Measurements from ENCODE around the gene BPGM. TPM values are rescaled to one million over a fixed set of nuclear protein-coding genes. Genes with fewer than 3 reads are reported as not detected.

Gene BPGM
- polyA plus RNA-seq, 3 donors, result 3.9 to 20.6 (median 18.4) TPM

DNA sequence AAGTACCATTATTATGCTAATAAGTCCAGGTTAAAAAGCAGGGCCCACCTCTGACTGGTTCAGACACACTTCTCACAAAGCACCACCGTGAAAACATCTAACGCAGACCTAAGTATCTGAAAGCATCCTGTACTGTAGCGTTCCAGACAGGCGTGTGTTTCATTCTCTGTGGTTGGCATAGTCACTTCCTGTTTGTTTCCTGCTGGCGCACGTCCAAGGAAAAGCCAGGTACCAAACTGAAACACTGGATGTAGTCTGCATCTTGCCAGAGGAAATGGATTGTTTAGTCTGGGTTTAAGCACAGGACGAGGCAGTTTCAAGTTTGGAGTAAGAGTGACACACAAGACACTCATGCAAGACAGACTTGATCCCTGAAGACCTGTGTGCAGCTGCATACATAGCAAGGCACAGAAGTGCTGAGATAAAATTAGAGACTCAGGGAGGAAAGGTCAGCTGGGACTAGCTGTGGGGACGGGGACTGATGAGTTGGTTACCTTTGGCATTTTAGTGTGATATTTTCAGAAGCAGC is 23.3 kb downstream of the BPGM start:
- intact Hi-C loops (cut with micrococcal nuclease), result no loop called here
- Histone ChIP-seq H3K4me1 (ENCODE audit: control insufficient read depth in 1 of 2, insufficient read depth in 2 of 2, low read length in 2 of 2) (peaks cover 6 to 9% of the 10 kb centered on the region in 2 donors), H3K36me3 (replicated peaks in 1 of 2; ENCODE audit: control insufficient read depth in 1 of 2, insufficient read depth in 2 of 2, low read length in 2 of 2) (peaks cover 0 to 17% of the 10 kb centered on the region in 2 donors), H3K4me2 (replicated peaks; ENCODE audit: extremely low read depth, low read length, poor library complexity, severe bottlenecking) (no peak overlapping the region), H2AFZ (ENCODE audit: insufficient read depth, low read depth, low read length, poor library complexity, severe bottlenecking) (no peak overlapping the region), H3K9ac (ENCODE audit: insufficient read depth, low read length, poor library complexity, severe bottlenecking) (peak overlapping the region; percentile 15), H3K27me3 (ENCODE audit: control insufficient read depth in 2 of 2, insufficient read depth in 2 of 2, low read length in 2 of 2) (no peaks in the 10 kb centered on the region), H4K20me1 (ENCODE audit: insufficient read depth, low read length) (peaks cover 3% of the 10 kb centered on the region), H3K79me2 (ENCODE audit: insufficient read depth, low read length) (no peaks in the 10 kb centered on the region), H3K4me3 (replicated peaks in 1 of 3; ENCODE audit: low read depth in 2 of 3, low read length in 3 of 3) (no peak overlapping the region), H3K9me3 (replicated peaks in 1 of 2; ENCODE audit: control insufficient read depth in 1 of 2, insufficient read depth in 1 of 2, low read length in 2 of 2) (no peaks in the 10 kb centered on the region), H3K27ac (ENCODE audit: low read depth in 1 of 2, low read length in 2 of 2) (no peak overlapping the region)
- peak overlapping the region in 1 of 7 donors; percentile 10 for H3K27ac Mint-ChIP-seq
- peaks cover 0 to 2% (median 0%) of the 10 kb centered on the region in 3 donors for H3K27me3 Mint-ChIP-seq (ENCODE audit: low read depth in 3 of 3)
- H3K36me3 Mint-ChIP-seq, result peaks cover 19 to 20% of the 10 kb centered on the region in 2 donors
- DNase-seq, result peak; percentile 39 to 53 (median 51)
- no peak overlapping the region for H3K4me3 Mint-ChIP-seq
- peaks cover 0 to 5% (median 2%) of the 10 kb centered on the region in 7 donors for H3K9me3 Mint-ChIP-seq
- TF ChIP-seq, protein P1, sequence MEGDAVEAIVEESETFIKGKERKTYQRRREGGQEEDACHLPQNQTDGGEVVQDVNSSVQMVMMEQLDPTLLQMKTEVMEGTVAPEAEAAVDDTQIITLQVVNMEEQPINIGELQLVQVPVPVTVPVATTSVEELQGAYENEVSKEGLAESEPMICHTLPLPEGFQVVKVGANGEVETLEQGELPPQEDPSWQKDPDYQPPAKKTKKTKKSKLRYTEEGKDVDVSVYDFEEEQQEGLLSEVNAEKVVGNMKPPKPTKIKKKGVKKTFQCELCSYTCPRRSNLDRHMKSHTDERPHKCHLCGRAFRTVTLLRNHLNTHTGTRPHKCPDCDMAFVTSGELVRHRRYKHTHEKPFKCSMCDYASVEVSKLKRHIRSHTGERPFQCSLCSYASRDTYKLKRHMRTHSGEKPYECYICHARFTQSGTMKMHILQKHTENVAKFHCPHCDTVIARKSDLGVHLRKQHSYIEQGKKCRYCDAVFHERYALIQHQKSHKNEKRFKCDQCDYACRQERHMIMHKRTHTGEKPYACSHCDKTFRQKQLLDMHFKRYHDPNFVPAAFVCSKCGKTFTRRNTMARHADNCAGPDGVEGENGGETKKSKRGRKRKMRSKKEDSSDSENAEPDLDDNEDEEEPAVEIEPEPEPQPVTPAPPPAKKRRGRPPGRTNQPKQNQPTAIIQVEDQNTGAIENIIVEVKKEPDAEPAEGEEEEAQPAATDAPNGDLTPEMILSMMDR (IDR thresholded peaks at IDR 0.05), result no peak
- peaks cover 12% of the 10 kb centered on the region for H3K4me1 Mint-ChIP-seq
- WGBS (ENCODE audit: insufficient coverage), result 0% methylated on average over 5 of the region's 8 CpGs

DNA sequence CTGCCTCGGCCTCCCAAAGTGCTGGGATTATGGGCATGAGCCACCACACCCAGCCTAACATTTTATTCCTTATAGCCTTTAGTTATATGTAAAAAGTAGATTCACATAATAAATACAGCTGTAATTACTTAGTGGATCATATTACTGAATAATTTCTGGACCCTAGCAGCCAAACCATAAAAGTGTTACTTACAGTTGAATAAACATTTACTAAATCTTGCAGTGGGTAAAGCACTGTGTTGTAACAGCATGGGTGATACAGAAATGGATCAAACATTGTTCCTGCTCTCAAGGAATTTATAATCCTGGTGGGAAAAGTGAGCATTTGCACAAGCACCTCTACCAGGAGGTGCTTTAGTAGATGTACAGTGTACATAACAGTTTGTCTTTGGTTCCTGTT is 25.0 kb downstream of the BPGM start:
- Mint-ChIP-seq H3K4me1 (peaks cover 12% of the 10 kb centered on the region), H3K9me3 (peaks cover 0 to 5% (median 2%) of the 10 kb centered on the region in 7 donors), H3K4me3 (no peak overlapping the region), H3K27me3 (ENCODE audit: low read depth in 3 of 3) (peaks cover 0 to 2% (median 0%) of the 10 kb centered on the region in 3 donors), H3K36me3 (peaks cover 7 to 12% of the 10 kb centered on the region in 2 donors), H3K27ac (no peak overlapping the region)
- Histone ChIP-seq H3K4me1 (ENCODE audit: control insufficient read depth in 1 of 2, insufficient read depth in 2 of 2, low read length in 2 of 2) (peaks cover 6 to 9% of the 10 kb centered on the region in 2 donors), H3K9me3 (replicated peaks in 1 of 2; ENCODE audit: control insufficient read depth in 1 of 2, insufficient read depth in 1 of 2, low read length in 2 of 2) (no peaks in the 10 kb centered on the region), H3K27me3 (ENCODE audit: control insufficient read depth in 2 of 2, insufficient read depth in 2 of 2, low read length in 2 of 2) (no peaks in the 10 kb centered on the region), H3K9ac (ENCODE audit: insufficient read depth, low read length, poor library complexity, severe bottlenecking) (no peak overlapping the region), H2AFZ (ENCODE audit: insufficient read depth, low read depth, low read length, poor library complexity, severe bottlenecking) (no peak overlapping the region), H3K27ac (ENCODE audit: low read depth in 1 of 2, low read length in 2 of 2) (no peak overlapping the region), H3K79me2 (ENCODE audit: insufficient read depth, low read length) (no peaks in the 10 kb centered on the region), H3K4me3 (replicated peaks in 1 of 3; ENCODE audit: low read depth in 2 of 3, low read length in 3 of 3) (no peak overlapping the region), H3K36me3 (replicated peaks in 1 of 2; ENCODE audit: control insufficient read depth in 1 of 2, insufficient read depth in 2 of 2, low read length in 2 of 2) (peaks cover 0 to 10% of the 10 kb centered on the region in 2 donors), H3K4me2 (replicated peaks; ENCODE audit: extremely low read depth, low read length, poor library complexity, severe bottlenecking) (no peak overlapping the region), H4K20me1 (ENCODE audit: insufficient read depth, low read length) (peaks cover 3% of the 10 kb centered on the region)
- TF ChIP-seq, protein P1 (IDR thresholded peaks at IDR 0.05), result no peak
- WGBS (ENCODE audit: insufficient coverage), result no CpG with 5 or more reads among the region's 1 CpG
- no peak for DNase-seq
- intact Hi-C loops (cut with micrococcal nuclease), result no loop called here

Data from CD14-positive monocyte (primary cell).